ENCODE measurements around the gene CSTB. TPM values are rescaled to one million over a fixed set of nuclear protein-coding genes. Genes with fewer than 3 reads are reported as not detected.
"Not testable (repeated sequence)": the region's sequence is repeated elsewhere in the genome, so short reads cannot be mapped to it uniquely, and the experiment has no call there.

The CSTB gene
- total RNA-seq = 10 to 100 TPM; 22.0 to 26.0 TPM
- total RNA-seq = 17.0 to 39.4 reads per million in 2 donors

GRCh38 chr21:43775795-43776430, at the start of gene CSTB:
CSTB (minus strand) TSS chr21:43776308; CDS start chr21:43776269, 39 bp downstream.
- peak; percentile 86 for ATAC-seq
- no peaks in the 10 kb centered on the region for H3K9me3 ChIP-seq (ENCODE audit: control insufficient read depth, low read length, poor library complexity, severe bottlenecking)
- DNase-seq = peak; percentile 76 to 83 (median 80)
- Mint-ChIP-seq H3K27me3 (no peaks in the 10 kb centered on the region), H3K36me3 (ENCODE audit: low read depth) (peaks cover 2% of the 10 kb centered on the region), H3K4me1 (peaks cover 35% of the 10 kb centered on the region), H3K4me3 (peak within 1 kb of the TSS; percentile 93), H3K27ac (peak within 1 kb of the TSS; percentile 89)

DNA sequence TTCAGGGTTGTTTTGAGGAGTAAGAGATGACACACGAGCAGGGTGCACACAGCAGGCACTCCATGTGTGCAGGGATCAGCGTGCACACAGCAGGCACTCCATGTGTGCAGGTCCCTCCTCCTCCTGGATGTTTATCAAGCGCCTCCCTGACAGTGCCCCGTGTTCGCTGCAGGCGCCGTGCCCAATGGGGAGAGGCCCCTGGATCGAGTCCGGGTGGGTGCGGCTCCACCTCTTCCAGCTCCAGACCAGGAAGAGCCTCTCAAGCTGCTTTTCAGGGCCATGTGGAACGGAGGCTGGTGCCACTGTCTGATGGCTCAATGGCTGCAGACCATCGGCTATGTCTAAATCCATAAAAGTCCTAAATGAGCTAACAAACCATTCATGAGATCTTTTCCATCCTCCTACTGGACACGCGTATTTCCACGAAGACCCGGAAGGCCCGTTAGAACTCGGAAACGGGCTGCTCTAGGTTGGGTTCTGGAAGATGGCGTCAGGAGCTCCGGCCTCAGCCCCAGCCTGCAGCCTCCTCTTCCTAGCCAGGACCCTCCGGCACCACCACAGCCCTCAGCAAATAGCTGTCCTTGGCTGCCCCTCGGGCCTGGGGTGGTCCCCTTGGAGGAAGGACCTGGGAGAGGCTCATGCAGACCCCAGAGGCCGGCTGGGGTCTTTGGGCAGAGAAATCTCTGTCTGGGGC, 49.3 kb upstream of the CSTB start:
- Mint-ChIP-seq H3K27me3 (peaks cover 17% of the 10 kb centered on the region), H3K4me3 (no peak overlapping the region), H3K27ac (no peak overlapping the region), H3K36me3 (ENCODE audit: low read depth) (no peaks in the 10 kb centered on the region), H3K4me1 (no peaks in the 10 kb centered on the region)
- DNase-seq (no peak), ATAC-seq (no peak)
- H3K9me3 ChIP-seq (ENCODE audit: control insufficient read depth, low read length, poor library complexity, severe bottlenecking) = no peaks in the 10 kb centered on the region

DNA sequence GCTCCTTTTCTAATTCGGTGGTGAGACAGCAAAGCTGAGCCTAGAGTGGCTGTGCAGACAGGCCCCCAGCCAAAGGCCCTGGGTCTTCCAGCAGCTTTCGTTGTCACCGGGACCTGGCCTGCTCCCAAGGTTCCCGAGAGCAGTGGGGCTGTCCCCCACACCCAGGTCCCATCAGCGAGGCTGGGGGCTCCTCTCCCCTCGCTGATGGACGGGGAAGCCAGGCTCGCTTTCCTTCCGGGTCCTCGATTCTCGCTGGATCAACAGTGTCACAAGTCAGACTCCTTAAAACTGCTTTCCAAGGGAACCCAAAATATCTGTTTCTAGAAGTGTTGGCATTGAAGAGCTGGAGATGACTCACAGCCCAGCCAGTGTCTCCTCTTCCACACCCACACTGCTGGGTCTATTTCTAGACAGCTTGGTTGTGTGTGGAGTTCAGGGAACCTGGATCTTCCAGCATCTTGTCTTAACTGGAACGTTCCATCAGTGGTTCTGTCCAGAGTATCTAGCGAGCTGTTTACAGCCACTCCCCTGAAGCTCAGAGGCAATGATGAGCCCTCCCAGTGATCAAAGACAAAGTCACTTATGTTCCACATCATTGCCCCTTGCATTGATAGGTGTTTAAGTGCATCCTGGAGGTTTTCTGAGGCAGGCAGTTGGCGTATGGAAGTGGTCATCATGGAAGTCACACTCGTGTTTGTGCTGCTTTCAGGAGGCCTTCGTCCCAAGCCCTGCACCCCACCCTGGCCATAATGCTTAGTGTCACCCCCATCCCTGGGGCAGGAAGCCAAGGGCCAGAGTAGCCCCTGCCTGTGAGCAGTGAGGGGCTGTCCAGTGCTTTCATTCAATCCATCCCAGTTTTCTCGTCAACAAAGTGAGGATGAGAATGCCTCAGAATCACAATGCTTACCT, 48.5 kb upstream of the CSTB start:
- peaks cover 12% of the 10 kb centered on the region for H3K27me3 Mint-ChIP-seq
- H3K27ac Mint-ChIP-seq = no peak overlapping the region
- no peaks in the 10 kb centered on the region for H3K36me3 Mint-ChIP-seq (ENCODE audit: low read depth)
- ATAC-seq = no peak
- H3K9me3 ChIP-seq (ENCODE audit: control insufficient read depth, low read length, poor library complexity, severe bottlenecking) = no peaks in the 10 kb centered on the region
- DNase-seq = no peak
- no peak overlapping the region for H3K4me3 Mint-ChIP-seq
- H3K4me1 Mint-ChIP-seq = no peaks in the 10 kb centered on the region

DNA sequence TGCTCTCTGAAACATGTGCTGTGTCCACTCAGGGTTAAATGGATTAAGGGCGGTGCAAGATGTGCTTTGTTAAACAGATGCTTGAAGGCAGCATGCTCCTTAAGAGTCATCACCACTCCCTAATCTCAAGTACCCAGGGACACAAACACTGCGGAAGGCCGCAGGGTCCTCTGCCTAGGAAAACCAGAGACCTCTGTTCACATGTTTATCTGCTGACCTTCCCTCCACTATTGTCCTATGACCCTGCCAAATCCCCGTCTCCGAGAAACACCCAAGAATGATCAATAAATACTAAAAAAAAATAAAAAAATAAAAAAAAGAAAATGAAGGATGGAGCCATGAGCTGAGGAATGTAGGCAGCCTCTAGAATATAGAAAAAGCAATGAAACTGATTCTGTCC, 46.6 kb upstream of the CSTB start:
- DNase-seq; H3K27ac Mint-ChIP-seq; H3K4me1 Mint-ChIP-seq; H3K27me3 Mint-ChIP-seq; ATAC-seq; H3K4me3 Mint-ChIP-seq; H3K9me3 ChIP-seq (ENCODE audit: control insufficient read depth, low read length, poor library complexity, severe bottlenecking); H3K36me3 Mint-ChIP-seq (ENCODE audit: low read depth): not testable (repeated sequence)

- not testable (repeated sequence) for H3K9me3 ChIP-seq (ENCODE audit: control insufficient read depth, low read length, poor library complexity, severe bottlenecking); H3K27me3 Mint-ChIP-seq; H3K4me3 Mint-ChIP-seq; ATAC-seq; H3K4me1 Mint-ChIP-seq; H3K27ac Mint-ChIP-seq; DNase-seq; H3K36me3 Mint-ChIP-seq (ENCODE audit: low read depth)
Observed at GRCh38 chr21:43822166-43822565, 46.1 kb upstream of the CSTB start.

- no peaks in the 10 kb centered on the region for H3K9me3 ChIP-seq (ENCODE audit: control insufficient read depth, low read length, poor library complexity, severe bottlenecking)
- Mint-ChIP-seq H3K4me1 (no peaks in the 10 kb centered on the region), H3K36me3 (ENCODE audit: low read depth) (no peaks in the 10 kb centered on the region), H3K4me3 (no peak overlapping the region), H3K27me3 (no peaks in the 10 kb centered on the region), H3K27ac (no peak overlapping the region)
- ATAC-seq = no peak
- no peak for DNase-seq
Observed at GRCh38 chr21:43820466-43820865, 44.4 kb upstream of the CSTB start.

DNA sequence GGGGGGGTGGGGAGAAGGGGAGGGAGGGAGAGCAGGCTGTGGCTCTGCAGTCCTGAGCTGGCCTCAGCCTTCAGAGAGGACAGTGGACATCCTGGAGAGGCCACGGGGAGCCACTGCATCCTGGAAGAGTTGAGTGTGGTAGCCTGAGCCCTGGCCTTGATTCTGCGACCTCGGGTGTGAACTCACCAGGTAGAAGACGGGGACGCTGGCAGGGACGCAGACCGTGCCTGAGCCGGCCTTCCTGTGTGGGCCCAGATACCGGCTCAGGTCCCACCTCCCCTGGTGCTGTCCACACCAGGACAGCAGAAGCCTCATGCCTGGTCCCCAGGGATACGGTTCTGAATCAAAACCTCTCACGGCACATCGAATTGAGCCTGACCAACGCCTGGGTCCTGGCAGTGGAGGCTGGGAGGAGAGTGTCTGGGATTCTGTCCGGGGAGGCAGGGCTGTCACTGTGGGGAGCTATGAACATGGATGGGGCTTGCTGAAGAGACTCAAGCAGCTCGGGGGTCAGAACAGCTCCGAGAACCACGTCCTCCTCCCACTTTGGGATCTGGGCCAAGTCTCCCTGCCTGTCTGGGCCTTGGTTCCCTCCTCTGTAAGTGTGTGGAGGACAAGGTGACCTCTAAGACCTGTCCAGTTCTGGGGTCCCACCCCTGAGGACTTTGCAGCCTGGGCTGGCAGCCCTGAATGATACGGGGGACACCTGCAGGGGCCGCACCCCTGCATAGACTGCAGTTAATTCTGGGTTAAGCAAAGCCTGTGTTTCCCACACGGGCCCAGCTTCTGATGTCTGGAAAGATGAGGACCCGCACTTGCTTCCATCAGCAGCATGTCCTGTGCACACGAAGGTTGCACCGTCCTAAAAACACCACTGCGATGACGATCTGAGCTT, 43.6 kb upstream of the CSTB start:
- H3K4me3 Mint-ChIP-seq = no peak overlapping the region
- DNase-seq = no peak
- H3K4me1 Mint-ChIP-seq = peaks cover 2% of the 10 kb centered on the region
- no peaks in the 10 kb centered on the region for H3K27me3 Mint-ChIP-seq
- H3K9me3 ChIP-seq (ENCODE audit: control insufficient read depth, low read length, poor library complexity, severe bottlenecking) = no peaks in the 10 kb centered on the region
- H3K36me3 Mint-ChIP-seq (ENCODE audit: low read depth) = no peaks in the 10 kb centered on the region
- no peak overlapping the region for H3K27ac Mint-ChIP-seq
- ATAC-seq = no peak

- Mint-ChIP-seq H3K4me3 (no peak overlapping the region), H3K27ac (no peak overlapping the region), H3K36me3 (ENCODE audit: low read depth) (no peaks in the 10 kb centered on the region), H3K4me1 (peaks cover 4% of the 10 kb centered on the region), H3K27me3 (no peaks in the 10 kb centered on the region)
- DNase-seq = no peak
- H3K9me3 ChIP-seq (ENCODE audit: control insufficient read depth, low read length, poor library complexity, severe bottlenecking) = no peaks in the 10 kb centered on the region
- no peak for ATAC-seq
Observed at GRCh38 chr21:43818685-43819084, 42.6 kb upstream of the CSTB start.

GRCh38 chr21:43817157-43818086, 41.3 kb upstream of the CSTB start:
- H3K4me1 Mint-ChIP-seq = peaks cover 7% of the 10 kb centered on the region
- H3K36me3 Mint-ChIP-seq (ENCODE audit: low read depth) = no peaks in the 10 kb centered on the region
- no peak overlapping the region for H3K27ac Mint-ChIP-seq
- no peaks in the 10 kb centered on the region for H3K9me3 ChIP-seq (ENCODE audit: control insufficient read depth, low read length, poor library complexity, severe bottlenecking)
- DNase-seq (no peak), ATAC-seq (no peak)
- H3K4me3 Mint-ChIP-seq = no peak overlapping the region
- no peaks in the 10 kb centered on the region for H3K27me3 Mint-ChIP-seq

GRCh38 chr21:43816611-43817071, 40.5 kb upstream of the CSTB start:
- no peak overlapping the region for H3K4me3 Mint-ChIP-seq
- no peak overlapping the region for H3K27ac Mint-ChIP-seq
- no peaks in the 10 kb centered on the region for H3K9me3 ChIP-seq (ENCODE audit: control insufficient read depth, low read length, poor library complexity, severe bottlenecking)
- no peaks in the 10 kb centered on the region for H3K27me3 Mint-ChIP-seq
- H3K36me3 Mint-ChIP-seq (ENCODE audit: low read depth) = no peaks in the 10 kb centered on the region
- DNase-seq = no peak
- peaks cover 8% of the 10 kb centered on the region for H3K4me1 Mint-ChIP-seq
- no peak for ATAC-seq

DNA sequence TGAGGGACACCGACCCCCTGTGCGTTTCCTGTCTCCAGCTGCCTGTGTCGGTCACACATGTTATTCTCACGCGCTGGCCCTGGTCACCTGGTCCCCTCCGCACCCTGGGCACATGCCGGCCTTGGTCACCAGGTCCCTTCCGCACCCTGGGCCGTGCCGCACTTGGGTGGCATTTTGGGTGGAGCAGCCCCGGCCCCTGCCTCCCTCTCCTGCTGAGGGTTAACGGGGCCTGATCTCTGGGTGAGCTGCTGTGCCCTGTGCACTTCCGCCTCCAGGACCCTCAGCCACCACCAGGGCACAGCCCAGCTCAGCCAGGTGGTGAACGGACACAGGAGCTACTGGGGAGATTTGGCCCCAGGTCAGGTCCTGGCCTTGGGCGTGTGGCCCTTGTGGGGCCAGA, 39.9 kb upstream of the CSTB start:
- no peaks in the 10 kb centered on the region for H3K9me3 ChIP-seq (ENCODE audit: control insufficient read depth, low read length, poor library complexity, severe bottlenecking)
- Mint-ChIP-seq H3K4me1 (peaks cover 8% of the 10 kb centered on the region), H3K4me3 (no peak overlapping the region), H3K27ac (no peak overlapping the region), H3K36me3 (ENCODE audit: low read depth) (no peaks in the 10 kb centered on the region), H3K27me3 (no peaks in the 10 kb centered on the region)
- DNase-seq = no peak
- ATAC-seq = no peak

Measured in T-helper 17 cell (primary cell).